GM20000 (cell line): ENCODE data around the gene LHX3.

Experiments
- DNase-seq: peaks from one replicate; pipeline ENCODE4 v3.0.0; 2012; ENCODE audit warnings: low spot score
- TF ChIP-seq, protein P1 (sequence below): IDR thresholded peaks from 2 replicates; pipeline ENCODE4 v1.5.1; 2012; ENCODE audit warnings: mild to moderate bottlenecking, control low read depth; ENCODE audit errors: extremely low read depth, missing control alignments

LHX3 gene

DNA sequence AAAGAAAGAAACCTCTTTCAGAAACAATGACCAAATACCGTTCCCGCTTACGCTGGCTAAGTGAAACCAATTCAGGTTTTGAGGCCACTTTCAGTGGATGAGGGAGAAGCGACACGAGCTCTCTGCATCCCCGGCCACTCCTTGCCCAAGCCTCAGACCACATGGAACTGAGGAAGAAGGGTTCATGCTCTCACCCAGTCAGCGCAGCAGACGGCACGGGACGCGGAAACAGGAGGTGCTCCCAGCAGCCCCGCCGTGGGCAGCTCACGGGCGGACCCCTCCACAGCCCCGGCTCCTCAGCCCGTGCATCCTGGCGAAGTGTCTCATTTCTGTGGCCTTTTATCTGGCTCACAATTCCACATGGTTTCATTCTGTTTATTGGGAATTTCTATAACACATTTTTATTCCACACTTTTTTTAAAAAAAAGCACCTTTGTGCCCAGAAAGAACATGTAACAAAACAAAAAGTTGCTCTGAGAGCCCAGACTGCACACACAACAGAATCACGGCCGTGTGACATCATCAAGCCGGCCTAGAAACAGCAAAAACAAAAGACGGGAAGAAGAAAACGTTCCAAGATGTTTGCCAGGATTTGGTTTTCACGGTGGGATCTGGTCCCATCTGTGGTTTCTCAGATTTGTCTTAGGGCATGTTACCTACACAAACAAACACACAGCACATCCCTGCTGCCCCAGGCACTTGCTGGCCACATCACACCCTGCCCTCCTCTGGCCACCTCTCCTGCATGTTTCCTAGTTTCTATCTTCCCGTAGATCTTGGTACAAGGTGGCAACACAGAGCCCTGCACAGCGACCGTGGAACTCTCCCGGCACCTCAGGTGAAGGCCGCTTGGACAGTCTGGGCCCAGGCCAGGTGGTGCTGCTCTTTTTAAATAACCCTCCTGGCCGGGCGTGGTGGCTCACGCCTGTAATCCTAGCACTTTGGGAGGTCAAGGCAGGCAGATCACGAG is 24.5 kb upstream of the LHX3 start:
- TF ChIP-seq, protein P1, sequence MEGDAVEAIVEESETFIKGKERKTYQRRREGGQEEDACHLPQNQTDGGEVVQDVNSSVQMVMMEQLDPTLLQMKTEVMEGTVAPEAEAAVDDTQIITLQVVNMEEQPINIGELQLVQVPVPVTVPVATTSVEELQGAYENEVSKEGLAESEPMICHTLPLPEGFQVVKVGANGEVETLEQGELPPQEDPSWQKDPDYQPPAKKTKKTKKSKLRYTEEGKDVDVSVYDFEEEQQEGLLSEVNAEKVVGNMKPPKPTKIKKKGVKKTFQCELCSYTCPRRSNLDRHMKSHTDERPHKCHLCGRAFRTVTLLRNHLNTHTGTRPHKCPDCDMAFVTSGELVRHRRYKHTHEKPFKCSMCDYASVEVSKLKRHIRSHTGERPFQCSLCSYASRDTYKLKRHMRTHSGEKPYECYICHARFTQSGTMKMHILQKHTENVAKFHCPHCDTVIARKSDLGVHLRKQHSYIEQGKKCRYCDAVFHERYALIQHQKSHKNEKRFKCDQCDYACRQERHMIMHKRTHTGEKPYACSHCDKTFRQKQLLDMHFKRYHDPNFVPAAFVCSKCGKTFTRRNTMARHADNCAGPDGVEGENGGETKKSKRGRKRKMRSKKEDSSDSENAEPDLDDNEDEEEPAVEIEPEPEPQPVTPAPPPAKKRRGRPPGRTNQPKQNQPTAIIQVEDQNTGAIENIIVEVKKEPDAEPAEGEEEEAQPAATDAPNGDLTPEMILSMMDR, result no peak

DNA sequence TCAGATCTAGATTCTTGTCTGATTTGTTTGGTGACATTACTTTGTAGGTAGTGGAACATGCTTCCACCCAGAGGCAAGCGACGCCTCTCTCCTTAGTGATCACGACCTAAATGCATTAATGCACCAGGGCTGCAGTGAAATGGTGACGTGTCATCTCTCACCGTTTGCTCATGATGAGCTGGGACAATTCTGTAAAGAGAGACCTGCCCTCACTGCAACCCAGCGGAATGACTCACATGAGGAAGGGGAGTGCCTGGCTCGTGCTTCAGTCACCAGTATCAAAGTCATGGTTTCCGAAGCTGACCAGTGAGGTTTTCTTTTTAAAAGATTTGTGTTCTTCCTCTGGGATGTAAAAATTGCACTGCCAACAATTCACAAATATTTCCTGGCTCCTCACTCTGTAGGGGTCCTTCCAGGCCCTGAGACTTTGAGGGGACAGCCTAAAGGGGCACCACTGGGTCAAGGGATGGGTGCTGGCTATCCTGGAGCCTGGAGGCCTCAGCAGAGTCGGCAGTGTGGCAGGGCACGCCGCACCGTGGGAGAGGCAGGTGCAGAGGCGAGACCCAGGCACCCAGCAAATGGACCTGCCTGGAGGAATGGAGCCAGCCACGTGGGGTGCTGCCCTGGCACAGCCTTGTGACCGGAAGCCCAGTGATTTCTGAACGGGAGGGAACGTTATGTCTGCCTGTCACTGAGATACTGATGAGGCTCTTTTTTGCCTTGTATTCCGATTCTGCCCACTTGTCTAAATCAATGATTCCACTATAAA is 23.4 kb upstream of the LHX3 start:
- TF ChIP-seq, protein P1, result no peak
- no peak for DNase-seq

More for the DNA sequence above, 24.5 kb upstream of the LHX3 start:
- no peak for DNase-seq

DNA sequence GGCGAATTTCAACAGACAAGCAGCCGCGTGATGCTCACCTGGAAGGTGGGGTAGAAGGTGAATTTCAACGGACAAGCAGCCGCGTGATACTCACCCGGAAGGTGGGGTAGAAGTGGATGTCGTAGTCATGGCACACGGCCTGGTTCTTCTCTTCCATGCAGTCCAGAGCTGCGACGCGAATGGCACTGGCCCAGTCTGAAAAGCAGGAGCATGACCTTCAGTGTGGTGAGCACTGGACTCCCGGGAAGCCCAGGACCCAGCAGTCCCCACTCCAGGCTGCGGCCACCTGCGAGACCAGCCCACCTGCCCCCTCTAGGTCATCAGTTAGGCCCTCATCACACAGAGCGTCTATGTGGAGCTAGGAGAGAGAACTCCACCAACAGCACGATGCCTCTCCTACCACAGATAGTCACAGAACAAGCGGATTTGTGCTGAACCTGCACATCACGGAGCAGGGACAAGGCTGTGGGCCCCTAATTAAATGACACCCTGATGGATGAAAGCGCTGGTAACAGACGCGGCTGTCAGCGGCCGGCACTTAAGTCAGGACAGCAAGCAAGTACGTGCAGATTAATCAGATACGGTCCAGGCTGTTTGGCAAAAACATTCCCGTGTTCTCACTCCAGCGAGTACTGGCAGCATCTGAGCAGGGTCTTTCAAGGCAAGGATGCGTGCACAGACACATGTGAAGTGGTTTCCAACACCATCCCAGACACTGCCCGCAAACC is 21.9 kb upstream of the LHX3 start:
- DNase-seq, result no peak
- TF ChIP-seq, protein P1, result no peak

DNA sequence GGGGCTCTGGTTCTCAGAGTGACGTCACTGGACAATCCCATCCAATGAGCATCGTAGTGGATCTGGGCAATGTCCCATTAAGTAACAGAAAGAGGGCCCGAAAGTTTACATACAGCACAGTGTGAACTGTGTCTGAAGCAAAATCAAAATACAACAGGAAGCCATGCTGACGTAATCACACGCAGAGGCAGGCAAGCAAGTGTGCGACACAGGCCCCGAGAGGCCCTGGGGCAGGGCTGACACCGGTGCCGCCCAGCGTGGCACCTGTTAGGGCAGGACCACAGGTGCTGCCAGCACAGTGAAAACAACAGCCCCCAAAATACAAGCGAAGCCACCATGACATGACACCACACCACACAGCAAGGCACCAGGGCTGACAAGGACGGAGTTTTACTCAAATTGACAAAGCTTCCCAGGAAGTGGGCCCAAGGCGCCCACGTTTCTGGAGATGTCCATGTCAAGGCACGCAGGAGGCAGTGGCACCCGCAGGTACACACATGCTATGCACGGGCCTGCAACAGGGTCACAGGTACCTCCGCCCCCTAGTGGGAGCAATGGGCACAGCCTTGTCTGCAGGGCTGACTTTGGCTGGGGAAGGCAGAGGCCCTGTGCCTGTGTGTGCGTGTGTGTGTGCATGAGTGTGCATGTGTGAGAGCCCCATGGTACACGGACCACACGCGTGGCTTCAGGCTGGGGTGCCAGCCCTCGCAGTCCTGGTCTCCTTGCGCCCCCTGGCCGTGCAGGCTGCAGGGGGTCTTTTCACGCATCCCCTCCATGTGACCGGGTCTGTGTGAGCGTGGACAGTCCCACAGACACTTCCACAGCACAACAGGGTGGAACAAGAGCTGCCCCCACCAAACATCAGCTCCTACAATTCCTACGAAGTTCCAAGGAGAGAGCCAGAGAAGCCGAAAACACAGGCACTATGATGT is 21.1 kb upstream of the LHX3 start:
- peak; percentile 90 for DNase-seq
- TF ChIP-seq, protein P1, result peak; percentile 86

DNA sequence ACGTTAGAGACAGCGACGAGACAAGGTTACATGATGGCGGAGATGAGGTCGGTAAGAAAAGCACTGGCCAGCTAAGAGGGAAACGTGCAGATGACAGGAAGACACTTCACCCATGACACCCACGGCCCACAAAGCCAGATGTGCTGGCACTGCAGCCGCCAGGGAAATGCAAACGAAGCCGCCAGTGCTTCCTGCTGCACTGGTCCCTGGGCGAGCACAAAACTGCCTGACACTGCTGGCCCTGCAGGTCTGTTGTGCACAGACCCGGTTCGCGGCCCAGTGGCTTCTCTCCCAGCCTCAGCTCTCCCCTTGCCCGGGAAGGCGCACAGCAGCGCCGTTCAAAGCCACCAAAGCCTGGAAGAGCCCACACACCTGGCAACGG is 20.4 kb upstream of the LHX3 start:
- TF ChIP-seq, protein P1, result no peak
- peak; percentile 77 for DNase-seq

DNA sequence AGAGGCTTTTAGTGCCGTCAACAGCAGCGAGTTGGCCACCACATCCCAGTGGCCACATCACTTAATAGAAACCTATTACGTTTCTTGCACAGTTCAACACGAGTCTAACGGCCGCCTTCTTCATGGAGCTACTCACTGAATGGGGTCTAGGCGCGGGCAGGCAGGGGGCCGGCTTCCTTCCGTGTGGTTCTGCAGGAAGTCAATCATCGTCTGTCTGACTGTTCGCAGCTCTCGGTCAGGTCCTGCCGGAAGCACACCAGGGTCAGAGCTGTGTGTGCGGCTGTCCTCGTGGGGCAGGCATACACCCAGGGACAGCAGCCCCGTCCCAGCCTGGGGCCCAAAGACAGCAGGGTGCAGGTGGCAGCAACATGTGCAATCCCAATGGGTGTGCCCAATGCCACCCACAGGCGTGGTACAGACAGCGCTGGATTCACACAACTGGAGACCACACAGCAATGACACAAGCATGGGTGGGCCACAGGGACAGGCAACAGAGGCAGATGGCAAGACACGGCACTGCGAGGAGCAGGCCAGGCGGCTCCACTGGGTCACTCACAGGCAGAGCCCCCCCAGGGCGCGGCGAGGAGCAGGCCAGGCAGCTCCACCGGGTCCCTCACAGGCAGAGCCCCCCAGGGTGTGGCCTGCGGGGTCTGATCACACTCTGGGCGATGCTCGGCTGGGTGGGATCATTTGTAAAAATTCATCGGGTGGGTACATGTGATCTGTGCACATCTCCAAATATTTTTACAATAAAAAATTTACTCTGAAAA is 19.1 kb upstream of the LHX3 start:
- TF ChIP-seq, protein P1, result no peak
- no peak for DNase-seq
